ENCODE data around the gene GLG1. TPM values are rescaled to one million over a fixed set of nuclear protein-coding genes. Genes with fewer than 3 reads are reported as not detected.
A peak's percentile ranks its signal among the peaks of the same experiment; 100 is the strongest.

Gene GLG1
- total RNA-seq, 3 donors from 2014 or later (not counting 1 experiment from before 2014, with no cell fraction given), result 184 to 225 (median 188) TPM

- no peaks in the 10 kb centered on the region for H3K9me3 ChIP-seq (ENCODE audit: control insufficient read depth, insufficient read depth, low read length)
- Mint-ChIP-seq H3K4me1 (peaks cover 81 to 88% of the 10 kb centered on the region in 2 donors), H3K27ac (peak overlapping the region; percentile 77 to 85), H3K9me3 (no peaks in the 10 kb centered on the region), H3K36me3 (no peaks in the 10 kb centered on the region), H3K27me3 (ENCODE audit: low read depth in 2 of 2) (no peaks in the 10 kb centered on the region), H3K4me3 (peak overlapping the region; percentile 61)
- DNase-seq, result no peak
- H3K36me3 ChIP-seq (ENCODE audit: control insufficient read depth, insufficient read depth, low read length), result no peaks in the 10 kb centered on the region
- H3K4me3 ChIP-seq (ENCODE audit: low read length), result no peak overlapping the region
- peak; percentile 56 to 67 (median 60) for ATAC-seq
- H3K27me3 ChIP-seq (ENCODE audit: control insufficient read depth, insufficient read depth, low read length), result no peaks in the 10 kb centered on the region
- TF ChIP-seq CTCF (IDR thresholded peaks at IDR 0.05), result no peak
- WGBS (ENCODE audit: insufficient coverage), result 41% methylated on average over 1 of the region's 1 CpG
- intact Hi-C loops (cut with micrococcal nuclease), result loop anchor here (1.0 to 10.0 kb wide), 2 partner anchors 43 to 50 kb away; partner anchors contain the start of gene GLG1
- H3K4me1 ChIP-seq (ENCODE audit: control insufficient read depth, insufficient read depth, low read length), result peaks cover 30% of the 10 kb centered on the region
- no peak overlapping the region for H3K27ac ChIP-seq (ENCODE audit: low read length)
Observed at GRCh38 chr16:74564451-74564984, 42.4 kb downstream of the GLG1 start.

GRCh38 chr16:74563828-74564263, 43.1 kb downstream of the GLG1 start:
- Mint-ChIP-seq H3K9me3 (no peaks in the 10 kb centered on the region), H3K27ac (peak overlapping the region; percentile 77 to 85), H3K4me1 (peaks cover 85 to 88% of the 10 kb centered on the region in 2 donors), H3K27me3 (ENCODE audit: low read depth in 2 of 2) (no peaks in the 10 kb centered on the region), H3K4me3 (no peak overlapping the region), H3K36me3 (no peaks in the 10 kb centered on the region)
- WGBS (ENCODE audit: insufficient coverage), result 82% methylated on average over 7 of the region's 7 CpGs
- Histone ChIP-seq H3K4me1 (ENCODE audit: control insufficient read depth, insufficient read depth, low read length) (peaks cover 28% of the 10 kb centered on the region), H3K4me3 (ENCODE audit: low read length) (no peak overlapping the region), H3K9me3 (ENCODE audit: control insufficient read depth, insufficient read depth, low read length) (no peaks in the 10 kb centered on the region), H3K36me3 (ENCODE audit: control insufficient read depth, insufficient read depth, low read length) (no peaks in the 10 kb centered on the region), H3K27ac (ENCODE audit: low read length) (no peak overlapping the region), H3K27me3 (ENCODE audit: control insufficient read depth, insufficient read depth, low read length) (no peaks in the 10 kb centered on the region)
- peak; percentile 56 to 68 (median 68) for ATAC-seq
- no peak for TF ChIP-seq CTCF (IDR thresholded peaks at IDR 0.05)
- DNase-seq, result peak in 1 of 2 donors; percentile 20
- intact Hi-C loops (cut with micrococcal nuclease), result loop anchor here (1.0 to 10.0 kb wide), 2 partner anchors 43 to 49 kb away; partner anchors contain the start of gene GLG1

- DNase-seq (no peak), ATAC-seq (no peak)
- Histone ChIP-seq H3K27ac (ENCODE audit: low read length) (no peak overlapping the region), H3K27me3 (ENCODE audit: control insufficient read depth, insufficient read depth, low read length) (no peaks in the 10 kb centered on the region), H3K4me3 (ENCODE audit: low read length) (no peak overlapping the region), H3K36me3 (ENCODE audit: control insufficient read depth, insufficient read depth, low read length) (no peaks in the 10 kb centered on the region), H3K4me1 (ENCODE audit: control insufficient read depth, insufficient read depth, low read length) (peaks cover 23% of the 10 kb centered on the region), H3K9me3 (ENCODE audit: control insufficient read depth, insufficient read depth, low read length) (no peaks in the 10 kb centered on the region)
- Mint-ChIP-seq H3K9me3 (no peaks in the 10 kb centered on the region), H3K4me1 (peaks cover 77 to 79% of the 10 kb centered on the region in 2 donors), H3K27me3 (ENCODE audit: low read depth in 2 of 2) (no peaks in the 10 kb centered on the region), H3K36me3 (no peaks in the 10 kb centered on the region), H3K4me3 (no peak overlapping the region), H3K27ac (peak overlapping the region; percentile 14 to 62)
- no peak for TF ChIP-seq CTCF (IDR thresholded peaks at IDR 0.05)
- intact Hi-C loops (cut with micrococcal nuclease), result loop anchor here (10.0 kb wide), 1 partner anchor 47 kb away; no protein-coding TSS in a partner anchor
- WGBS (ENCODE audit: insufficient coverage), result 100% methylated on average over 1 of the region's 1 CpG
Observed at GRCh38 chr16:74562117-74562516, 44.8 kb downstream of the GLG1 start.

Measured in natural killer cell (primary cell).